Testis (tissue), 3 donors: ENCODE measurements around the gene POLR1A. TPM values are rescaled to one million over a fixed set of nuclear protein-coding genes. Genes with fewer than 3 reads are reported as not detected.

Experiments
- DNase-seq: peaks from one replicate; pipeline ENCODE4 v3.0.0-alpha.2; 2019
- H3K27ac ChIP-seq, 2 donors: fragments of 200-600 bp; sonication (generic); one replicate each; pipeline ENCODE4 v1.5.1; 2019
- H3K27me3 ChIP-seq: fragments of 200-600 bp; sonication (generic); one replicate; pipeline ENCODE4 v1.5.1; 2019
- H3K36me3 ChIP-seq: fragments of 200-600 bp; sonication (generic); one replicate; pipeline ENCODE4 v1.5.1; 2017; ENCODE audit warnings: low read depth; ENCODE audit errors: missing control alignments
- H3K4me1 ChIP-seq: fragments of 200-600 bp; sonication (generic); one replicate; pipeline ENCODE4 v1.5.1; 2019
- H3K4me3 ChIP-seq, 2 donors: fragments of 200-600 bp; sonication (generic); one replicate each; pipeline ENCODE4 v1.5.1; 2017 to 2019
- H3K9me3 ChIP-seq: fragments of 200-600 bp; sonication (generic); one replicate; pipeline ENCODE4 v1.5.1; 2017
- POLR2A ChIP-seq: fragments of 450-650 bp; IDR thresholded peaks from one replicate; pipeline ENCODE4 v1.6.1; 2017; ENCODE audit warnings: antibody characterized with exemption, mild to moderate bottlenecking, moderate library complexity
- WGBS, 2 donors: methylation state at CpG; one replicate each; pipeline ENCODE4 v1.1.5; 2018; 5-methylcytosine and 5-hydroxymethylcytosine counted together
- intact Hi-C: fragments of 100-400 bp; cut with DNase I; formaldehyde crosslinking; loops from one replicate; pipeline ENCODE4 v1.15.1; 2023; ENCODE audit warnings: low total_unique reads
- polyA plus RNA-seq: library from polyadenylated mRNA; stranded (reverse); fragments of 350-450 nt; fragmentation: Illumina TruSeq; extraction: RNeasy Lipid Tissue Mini Kit (QIAGEN cat#74804); gene quantifications from one replicate; pipeline ENCODE4 v1.2.3, GENCODE V29; 2014; ENCODE audit warnings: low read depth, low replicate concordance; ENCODE audit not compliant: insufficient read depth
- total RNA-seq, 2 donors: library from RNA; depleted of rRNA; stranded (reverse); fragments of >200 nt; gene quantifications; one replicate each; pipeline ENCODE4 v1.2.3, GENCODE V29; 2016
- TF ChIP-seq, protein P1 (sequence below), 3 experiments: fragments of 450-650 bp in 2 of 3; fragments of 200-600 bp in 1 of 3; sonication (generic) in 1 of 3; IDR thresholded peaks; one replicate each; pipeline ENCODE4 v1.5.1; 2016 to 2019; ENCODE audit warnings: antibody characterized with exemption in 3 of 3, mild to moderate bottlenecking in 2 of 3, moderate library complexity in 1 of 3

POLR1A gene
- total and polyA plus RNA-seq, 3 donors from 2014 or later, result 20.0 to 28.7 (median 28.1) TPM

GRCh38 chr2:86138736-86139625, 33.3 kb upstream of the POLR1A start:
- no peak for DNase-seq
- TF ChIP-seq, protein P1, sequence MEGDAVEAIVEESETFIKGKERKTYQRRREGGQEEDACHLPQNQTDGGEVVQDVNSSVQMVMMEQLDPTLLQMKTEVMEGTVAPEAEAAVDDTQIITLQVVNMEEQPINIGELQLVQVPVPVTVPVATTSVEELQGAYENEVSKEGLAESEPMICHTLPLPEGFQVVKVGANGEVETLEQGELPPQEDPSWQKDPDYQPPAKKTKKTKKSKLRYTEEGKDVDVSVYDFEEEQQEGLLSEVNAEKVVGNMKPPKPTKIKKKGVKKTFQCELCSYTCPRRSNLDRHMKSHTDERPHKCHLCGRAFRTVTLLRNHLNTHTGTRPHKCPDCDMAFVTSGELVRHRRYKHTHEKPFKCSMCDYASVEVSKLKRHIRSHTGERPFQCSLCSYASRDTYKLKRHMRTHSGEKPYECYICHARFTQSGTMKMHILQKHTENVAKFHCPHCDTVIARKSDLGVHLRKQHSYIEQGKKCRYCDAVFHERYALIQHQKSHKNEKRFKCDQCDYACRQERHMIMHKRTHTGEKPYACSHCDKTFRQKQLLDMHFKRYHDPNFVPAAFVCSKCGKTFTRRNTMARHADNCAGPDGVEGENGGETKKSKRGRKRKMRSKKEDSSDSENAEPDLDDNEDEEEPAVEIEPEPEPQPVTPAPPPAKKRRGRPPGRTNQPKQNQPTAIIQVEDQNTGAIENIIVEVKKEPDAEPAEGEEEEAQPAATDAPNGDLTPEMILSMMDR (IDR thresholded peaks at IDR 0.05), result no peak
- no peak for TF ChIP-seq POLR2A
- peaks cover 3% of the 10 kb centered on the region for H3K4me1 ChIP-seq
- WGBS, 2 donors, result 93 to 94% methylated on average over 7 of the region's 7 CpGs
- intact Hi-C loops, result no loop called here
- H3K4me3 ChIP-seq, result no peak overlapping the region
- no peak overlapping the region for H3K27ac ChIP-seq
- no peaks in the 10 kb centered on the region for H3K9me3 ChIP-seq
- H3K36me3 ChIP-seq, result no peaks in the 10 kb centered on the region
- H3K27me3 ChIP-seq, result no peaks in the 10 kb centered on the region

GRCh38 chr2:86136141-86136540, 30.5 kb upstream of the POLR1A start:
- Histone ChIP-seq H3K36me3 (no peaks in the 10 kb centered on the region), H3K27me3 (no peaks in the 10 kb centered on the region), H3K4me3 (no peak overlapping the region), H3K9me3 (no peaks in the 10 kb centered on the region), H3K4me1 (peaks cover 3% of the 10 kb centered on the region), H3K27ac (no peak overlapping the region)
- 90 to 93% methylated on average over 2 of the region's 2 CpGs for WGBS, 2 donors
- DNase-seq, result no peak
- TF ChIP-seq, protein P1 (IDR thresholded peaks at IDR 0.05), result no peak
- no peak for TF ChIP-seq POLR2A
- intact Hi-C loops, result no loop called here

DNA sequence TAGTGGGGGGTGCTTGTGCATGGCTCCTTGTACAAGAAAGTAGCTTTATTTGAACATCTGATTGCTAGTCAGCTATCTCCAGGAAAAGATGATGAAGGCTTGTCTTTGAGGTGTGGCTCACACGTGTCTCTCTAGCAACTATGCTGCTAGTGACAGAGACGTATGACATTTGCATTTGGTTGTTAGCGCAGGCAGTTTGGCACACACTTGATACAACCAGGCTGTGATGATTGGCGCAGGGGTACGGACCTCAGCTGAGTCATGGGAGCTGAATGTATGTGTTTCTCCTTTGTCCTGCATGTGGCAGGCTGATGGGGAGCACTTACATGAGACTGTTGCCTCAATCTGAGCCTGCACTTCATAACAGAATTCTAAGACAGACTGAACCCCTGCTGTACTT, 30.0 kb upstream of the POLR1A start:
- Histone ChIP-seq H3K27ac (no peak overlapping the region), H3K9me3 (no peaks in the 10 kb centered on the region), H3K4me1 (peaks cover 3% of the 10 kb centered on the region), H3K4me3 (no peak overlapping the region), H3K36me3 (no peaks in the 10 kb centered on the region), H3K27me3 (no peaks in the 10 kb centered on the region)
- WGBS, 2 donors, result 78 to 84% methylated on average over 5 of the region's 5 CpGs
- TF ChIP-seq, protein P1 (IDR thresholded peaks at IDR 0.05), result no peak
- TF ChIP-seq POLR2A, result no peak
- no peak for DNase-seq
- intact Hi-C loops, result no loop called here

DNA sequence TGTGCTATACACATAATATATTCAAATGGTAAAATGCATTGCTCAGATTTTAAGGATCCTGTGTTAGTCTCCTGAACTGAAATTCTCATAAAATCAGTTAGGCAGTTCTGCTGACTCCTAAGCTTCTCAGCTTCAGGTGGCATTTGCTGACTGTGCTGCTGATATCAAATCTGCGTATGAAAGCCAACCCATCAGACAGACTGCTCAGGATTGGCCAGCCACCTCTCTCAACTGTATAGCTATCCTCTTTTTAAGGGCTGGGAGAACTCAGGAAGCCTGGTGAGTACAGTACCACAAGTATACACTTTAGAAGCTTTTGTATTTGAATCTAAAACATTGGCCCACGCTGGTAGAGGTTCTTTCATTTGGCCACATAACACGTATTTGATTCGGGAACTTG, 29.0 kb upstream of the POLR1A start:
- Histone ChIP-seq H3K4me3 (no peak overlapping the region), H3K27me3 (no peaks in the 10 kb centered on the region), H3K4me1 (peaks cover 3% of the 10 kb centered on the region), H3K9me3 (no peaks in the 10 kb centered on the region), H3K36me3 (no peaks in the 10 kb centered on the region), H3K27ac (no peak overlapping the region)
- 86% methylated on average over 4 of the region's 4 CpGs for WGBS, 2 donors
- intact Hi-C loops, result no loop called here
- no peak for DNase-seq
- no peak for TF ChIP-seq POLR2A
- TF ChIP-seq, protein P1 (IDR thresholded peaks at IDR 0.05), result no peak

- no peaks in the 10 kb centered on the region for H3K36me3 ChIP-seq
- H3K27me3 ChIP-seq, result no peaks in the 10 kb centered on the region
- no peak overlapping the region for H3K4me3 ChIP-seq
- H3K27ac ChIP-seq, result no peak overlapping the region
- WGBS, 2 donors, result 79 to 85% methylated on average over 5 of the region's 5 CpGs
- no peaks in the 10 kb centered on the region for H3K4me1 ChIP-seq
- H3K9me3 ChIP-seq, result no peaks in the 10 kb centered on the region
- intact Hi-C loops, result no loop called here
- no peak for DNase-seq
- TF ChIP-seq POLR2A, result no peak
- TF ChIP-seq, protein P1 (IDR thresholded peaks at IDR 0.05), result no peak
Observed at GRCh38 chr2:86124683-86125082, 19.0 kb upstream of the POLR1A start.
